H1 (cell line): ENCODE data around the gene RPL26. TPM values are rescaled to one million over a fixed set of nuclear protein-coding genes. Genes with fewer than 3 reads are reported as not detected.

ENCODE experiments used
- CTCF ChIA-PET: fragments of 300-600 bp; sonication (Branson Sonifier 250); formaldehyde crosslinking; loops from one replicate; lab custom pipeline; 2021; ENCODE audit not compliant: partially characterized antibody; lab: Charles Lee
- POLR2A ChIA-PET: fragments of 300-600 bp; sonication (Branson Sonifier 250); formaldehyde crosslinking; loops from one replicate; lab custom pipeline; 2021; ENCODE audit warnings: inconsistent platforms; ENCODE audit not compliant: partially characterized antibody; lab: Charles Lee
- DNase-seq, 2 experiments: peaks; one replicate each; pipeline versions ENCODE4 v3.0.0 to v3.0.0-alpha.2; 2010 to 2022; ENCODE audit warnings: low spot score in 2 of 2, low read depth in 1 of 2, mixed read lengths in 1 of 2
- FAIRE-seq: peaks from 2 replicates; lab custom pipeline; 2011; peaks lifted over from hg19 to GRCh38; lab: Jason Lieb, UNC
- H2AFZ ChIP-seq: 2 replicates; pipeline ENCODE4 v1.8.1; 2012; ENCODE audit warnings: low read length, inconsistent platforms
- H2AK5ac ChIP-seq: 2 replicates; pipeline ENCODE4 v1.6.1; 2013; ENCODE audit warnings: low read depth, low read length
- H2BK120ac ChIP-seq: replicated peaks from 2 replicates; pipeline ENCODE3; 2013; ENCODE audit warnings: low read depth, low read length, inconsistent platforms
- H2BK12ac ChIP-seq: 2 replicates; pipeline ENCODE4 v1.6.1; 2013; ENCODE audit warnings: low read depth, low read length
- H2BK15ac ChIP-seq: 2 replicates; pipeline ENCODE4 v1.6.1; 2013; ENCODE audit warnings: low read length
- H2BK20ac ChIP-seq: 2 replicates; pipeline ENCODE4 v1.6.1; 2013; ENCODE audit warnings: low read length
- H2BK5ac ChIP-seq: 2 replicates; pipeline ENCODE4 v1.6.1; 2013; ENCODE audit warnings: low read depth, low read length
- H3K14ac ChIP-seq: 2 replicates; pipeline ENCODE4 v1.6.1; 2013; ENCODE audit warnings: inconsistent platforms; ENCODE audit not compliant: insufficient read length
- H3K18ac ChIP-seq: 2 replicates; pipeline ENCODE4 v1.6.1; 2013; ENCODE audit warnings: low read length; ENCODE audit errors: extremely low read depth
- H3K23ac ChIP-seq: 2 replicates; pipeline ENCODE4 v1.6.1; 2013; ENCODE audit warnings: inconsistent platforms; ENCODE audit not compliant: insufficient read length
- H3K23me2 ChIP-seq: 2 replicates; pipeline ENCODE4 v1.6.1; 2013; ENCODE audit warnings: low read depth, low read length
- H3K27ac ChIP-seq: 2 replicates; pipeline ENCODE4 v1.6.1; 2011; ENCODE audit warnings: low read depth, low read length, inconsistent platforms
- H3K27me3 ChIP-seq, 4 experiments: replicated peaks in 1 of 4; 1 replicate in 1 of 4; 2 replicates in 3 of 4; pipeline versions ENCODE4 v1.6.1 to v1.8.1; 2011 to 2013; ENCODE audit warnings: low read length in 3 of 4, mild to moderate bottlenecking in 3 of 4, inconsistent platforms in 2 of 4, mixed read lengths in 2 of 4, moderate library complexity in 1 of 4; ENCODE audit not compliant: control insufficient read depth in 3 of 4, insufficient read depth in 3 of 4; ENCODE audit errors: extremely low read depth in 1 of 4
- H3K36me3 ChIP-seq, 4 experiments: 2 replicates each; pipeline versions ENCODE4 v1.6.1 to v1.8.1; 2011 to 2013; ENCODE audit warnings: mild to moderate bottlenecking in 4 of 4, low read length in 3 of 4, moderate library complexity in 2 of 4, control low read depth in 1 of 4, inconsistent platforms in 1 of 4; ENCODE audit not compliant: insufficient read depth in 4 of 4, control insufficient read depth in 2 of 4
- H3K4ac ChIP-seq: replicated peaks from 2 replicates; pipeline ENCODE3; 2013; ENCODE audit warnings: low read length, low read depth, mixed read lengths, inconsistent platforms; ENCODE audit not compliant: insufficient read length
- H3K4me1 ChIP-seq, 4 experiments: replicated peaks in 1 of 4; 1 replicate in 1 of 4; 2 replicates in 3 of 4; pipeline versions ENCODE4 v1.6.1 to v1.8.1; 2011 to 2013; ENCODE audit warnings: low read length in 3 of 4, inconsistent platforms in 2 of 4, mixed read lengths in 1 of 4; ENCODE audit not compliant: insufficient read depth in 4 of 4, control insufficient read depth in 3 of 4
- H3K4me2 ChIP-seq, 2 experiments: 2 replicates each; pipeline versions ENCODE4 v1.6.1 to v1.8.1; 2011 to 2013; ENCODE audit warnings: low read depth in 2 of 2, low read length in 2 of 2, control low read depth in 1 of 2, inconsistent platforms in 1 of 2, mild to moderate bottlenecking in 1 of 2; ENCODE audit not compliant: insufficient read depth in 1 of 2
- H3K4me3 ChIP-seq, 4 experiments: fragments of 200-600, 300-600 bp in 1 of 4; sonication (generic), shearing (Covaris generic), sonication (Bioruptor Twin) in 1 of 4; 2 replicates each; pipeline versions ENCODE4 v1.5.1 to v1.8.1; 2011 to 2016; ENCODE audit warnings: low read length in 4 of 4, low read depth in 3 of 4, control low read depth in 2 of 4, inconsistent platforms in 2 of 4, mild to moderate bottlenecking in 2 of 4, mixed read lengths in 1 of 4, moderate library complexity in 1 of 4; ENCODE audit not compliant: insufficient read depth in 2 of 4; ENCODE audit errors: extremely low read depth in 1 of 4
- H3K56ac ChIP-seq: replicated peaks from 2 replicates; pipeline ENCODE3; 2013; ENCODE audit warnings: low read depth, mild to moderate bottlenecking, mixed read lengths, low read length, inconsistent platforms; ENCODE audit not compliant: insufficient read length
- H3K79me1 ChIP-seq: 2 replicates; pipeline ENCODE4 v1.6.1; 2013; ENCODE audit warnings: low read depth, low read length, control low read depth
- H3K79me2 ChIP-seq, 2 experiments: 2 replicates each; pipeline versions ENCODE4 v1.6.1 to v1.8.1; 2012 to 2013; ENCODE audit warnings: low read length in 2 of 2, mild to moderate bottlenecking in 2 of 2, inconsistent platforms in 1 of 2; ENCODE audit not compliant: insufficient read depth in 2 of 2, control insufficient read depth in 1 of 2
- H3K9ac ChIP-seq, 4 experiments: replicated peaks in 1 of 4; 1 replicate in 1 of 4; 2 replicates in 3 of 4; pipeline versions ENCODE4 v1.6.1 to v1.8.1; 2011 to 2013; ENCODE audit warnings: low read depth in 3 of 4, low read length in 3 of 4, control low read depth in 2 of 4, mild to moderate bottlenecking in 2 of 4, moderate library complexity in 2 of 4, inconsistent platforms in 1 of 4; ENCODE audit errors: extremely low read depth in 1 of 4
- H3K9me3 ChIP-seq, 2 experiments: 2 replicates each; pipeline versions ENCODE4 v1.6.1 to v1.8.1; 2012 to 2013; ENCODE audit warnings: mild to moderate bottlenecking in 2 of 2, moderate library complexity in 2 of 2, control low read depth in 1 of 2, inconsistent platforms in 1 of 2, low read depth in 1 of 2, low read length in 1 of 2, mixed read lengths in 1 of 2; ENCODE audit not compliant: insufficient read depth in 2 of 2
- H4K20me1 ChIP-seq, 2 experiments: replicated peaks in 1 of 2; 2 replicates each; pipeline versions ENCODE3 to v1.8.1; 2011 to 2013; ENCODE audit warnings: inconsistent platforms in 2 of 2, low read length in 2 of 2, mild to moderate bottlenecking in 1 of 2; ENCODE audit not compliant: insufficient read depth in 2 of 2, control insufficient read depth in 1 of 2
- H4K5ac ChIP-seq: 2 replicates; pipeline ENCODE4 v1.6.1; 2013; ENCODE audit warnings: low read length, low read depth, mixed read lengths, inconsistent platforms; ENCODE audit not compliant: insufficient read length
- H4K8ac ChIP-seq: 2 replicates; pipeline ENCODE4 v1.8.0; 2013; ENCODE audit warnings: mild to moderate bottlenecking, moderate library complexity, low read length, inconsistent platforms; ENCODE audit not compliant: insufficient read depth; ENCODE audit errors: extremely low read depth
- H4K91ac ChIP-seq: replicated peaks from 2 replicates; pipeline ENCODE3; 2013; ENCODE audit warnings: low read length, mixed read lengths, inconsistent platforms; ENCODE audit not compliant: insufficient read length
- ATF3 ChIP-seq: IDR thresholded peaks from 2 replicates; pipeline ENCODE4 v1.6.1; 2011; ENCODE audit warnings: low read depth, mild to moderate bottlenecking, low read length; ENCODE audit not compliant: insufficient read depth
- FOSL1 ChIP-seq: IDR thresholded peaks from 2 replicates; pipeline ENCODE4 v1.6.1; 2011; ENCODE audit warnings: mild to moderate bottlenecking, low read depth, low read length, moderate library complexity; ENCODE audit not compliant: insufficient read depth
- KDM1A ChIP-seq: fragments of 200-600, 300-600 bp; sonication (generic); IDR thresholded peaks from 2 replicates; pipeline ENCODE4 v1.7.1; 2016; ENCODE audit warnings: mild to moderate bottlenecking, low read length, borderline replicate concordance
- POU5F1 ChIP-seq: IDR thresholded peaks from 2 replicates; pipeline ENCODE4 v1.6.1; 2011; ENCODE audit warnings: low read depth, mild to moderate bottlenecking, low read length, moderate library complexity
- TCF12 ChIP-seq: IDR thresholded peaks from 2 replicates; pipeline ENCODE4 v1.6.1; 2011; ENCODE audit warnings: low read depth, mild to moderate bottlenecking, low read length
- WGBS, 2 experiments: shearing (Covaris generic) in 1 of 2; methylation state at CpG; one replicate each; pipeline versions ENCODE4 v1.1.6 to v1.1.7; 2013 to 2015; ENCODE audit warnings: low lambda C conversion rate in 2 of 2, mixed read lengths in 2 of 2, inconsistent platforms in 1 of 2, low coverage in 1 of 2, missing lambda C conversion rate in 1 of 2; ENCODE audit not compliant: insufficient replicate concordance in 2 of 2, insufficient coverage in 1 of 2, insufficient read length in 1 of 2; ENCODE audit errors: extremely low coverage in 1 of 2, missing lambda C conversion rate in 1 of 2; 5-methylcytosine and 5-hydroxymethylcytosine counted together
- polyA plus RNA-seq, 7 experiments: library from polyadenylated mRNA; depleted of rRNA in 3 of 7; stranded (reverse) in 5 of 7; unstranded in 2 of 7; fragments of >200 nt in 5 of 7; fragments of 200-250 nt in 2 of 7; gene quantifications; 1 replicate in 5 of 7; 2 replicates in 1 of 7; 4 replicates in 1 of 7; pipeline versions ENCODE4 v1.2.1 to v1.2.3, GENCODE V29; 2011 to 2013; ENCODE audit warnings: missing spikeins in 2 of 7, mixed read lengths in 2 of 7
- total RNA-seq: library from RNA; stranded (reverse); fragmentation: NEBNext Ultra II Directional; extraction: Animal tissue kit (Norgen Biotek cat#: 25700); gene quantifications from 2 replicates; pipeline ENCODE4 v1.2.1, GENCODE V29; 2021

Gene RPL26
- total and polyA plus RNA-seq, 2 of the 8 experiments (the other 6 are each of a cell fraction or from before 2014, with no cell fraction given), result 1,963 to 2,554 TPM

- H2AFZ ChIP-seq, result no peak overlapping the region
- no peaks in the 10 kb centered on the region for H4K20me1 ChIP-seq
- H2BK12ac ChIP-seq, result no peak overlapping the region
- no peaks in the 10 kb centered on the region for H3K23me2 ChIP-seq
- H2AK5ac ChIP-seq, result no peak overlapping the region
- no peak overlapping the region for H3K4me3 ChIP-seq
- H3K79me1 ChIP-seq, result no peaks in the 10 kb centered on the region
- FAIRE-seq, result no peak
- no peak overlapping the region for H4K91ac ChIP-seq
- H3K9me3 ChIP-seq, result no peaks in the 10 kb centered on the region
- ChIA-PET CTCF (no interaction called here), POLR2A (interaction anchor here (0.7 to 1.5 kb wide), 3 partner anchors 9 to 103 kb away, joined by 3 to 6 read pairs (median 5); partner anchors contain the start of gene CTC1)
- H3K4me2 ChIP-seq, result no peak overlapping the region
- H3K4ac ChIP-seq, result no peak overlapping the region
- H3K18ac ChIP-seq, result no peak overlapping the region
- H4K8ac ChIP-seq, result no peak overlapping the region
- H2BK20ac ChIP-seq, result no peak overlapping the region
- H4K5ac ChIP-seq, result no peak overlapping the region
- WGBS, 2 experiments, result 84% methylated on average over 7 of the region's 7 CpGs; no CpG with 5 or more reads in 1 of the 2 experiments
- H3K36me3 ChIP-seq, result no peaks in the 10 kb centered on the region
- no peak for TF ChIP-seq FOSL1
- no peak for TF ChIP-seq POU5F1
- TF ChIP-seq KDM1A, result no peak
- TF ChIP-seq TCF12, result no peak
- no peak for TF ChIP-seq ATF3
- H3K14ac ChIP-seq, result no peak overlapping the region
- H3K27ac ChIP-seq, result no peak overlapping the region
- no peaks in the 10 kb centered on the region for H3K27me3 ChIP-seq
- no peaks in the 10 kb centered on the region for H3K79me2 ChIP-seq
- H3K9ac ChIP-seq, result no peak overlapping the region
- H3K4me1 ChIP-seq, result peaks cover 0 to 3% (median 0%) of the 10 kb centered on the region in 4 experiments; a peak in 1 of 7 replicates
- H3K23ac ChIP-seq, result no peak overlapping the region
- no peak overlapping the region for H2BK5ac ChIP-seq
- no peak overlapping the region for H2BK15ac ChIP-seq
- no peak for DNase-seq
- no peak overlapping the region for H3K56ac ChIP-seq
- no peak overlapping the region for H2BK120ac ChIP-seq
These were observed 32.7 kb downstream of the RPL26 start for GRCh38 chr17:8350339-8350738.
